GM20431 (cell line): ENCODE measurements around the gene BCL2L13.

Source experiments
- in situ Hi-C: fragments of 300-500 bp; cut with MseI, MboI; formaldehyde crosslinking; loops from one replicate; pipeline ENCODE4 v1.15.0; 2020; ENCODE audit warnings: low sequenced_read_pairs; ENCODE audit not compliant: unreplicated experiment

BCL2L13 gene, protein sequence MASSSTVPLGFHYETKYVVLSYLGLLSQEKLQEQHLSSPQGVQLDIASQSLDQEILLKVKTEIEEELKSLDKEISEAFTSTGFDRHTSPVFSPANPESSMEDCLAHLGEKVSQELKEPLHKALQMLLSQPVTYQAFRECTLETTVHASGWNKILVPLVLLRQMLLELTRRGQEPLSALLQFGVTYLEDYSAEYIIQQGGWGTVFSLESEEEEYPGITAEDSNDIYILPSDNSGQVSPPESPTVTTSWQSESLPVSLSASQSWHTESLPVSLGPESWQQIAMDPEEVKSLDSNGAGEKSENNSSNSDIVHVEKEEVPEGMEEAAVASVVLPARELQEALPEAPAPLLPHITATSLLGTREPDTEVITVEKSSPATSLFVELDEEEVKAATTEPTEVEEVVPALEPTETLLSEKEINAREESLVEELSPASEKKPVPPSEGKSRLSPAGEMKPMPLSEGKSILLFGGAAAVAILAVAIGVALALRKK

GRCh38 chr22:17638432-17639246 is at the start of gene BCL2L13:
BCL2L13 (plus strand) TSS chr22:17638757; CDS start chr22:17655712, 16,955 bp downstream.
- in situ Hi-C loops, result no loop called here

GRCh38 chr22:17589810-17590375 is 48.7 kb upstream of the BCL2L13 start:
- in situ Hi-C loops, result no loop called here

- in situ Hi-C loops, result no loop called here
Observed at GRCh38 chr22:17590586-17590985, 48.0 kb upstream of the BCL2L13 start.

DNA sequence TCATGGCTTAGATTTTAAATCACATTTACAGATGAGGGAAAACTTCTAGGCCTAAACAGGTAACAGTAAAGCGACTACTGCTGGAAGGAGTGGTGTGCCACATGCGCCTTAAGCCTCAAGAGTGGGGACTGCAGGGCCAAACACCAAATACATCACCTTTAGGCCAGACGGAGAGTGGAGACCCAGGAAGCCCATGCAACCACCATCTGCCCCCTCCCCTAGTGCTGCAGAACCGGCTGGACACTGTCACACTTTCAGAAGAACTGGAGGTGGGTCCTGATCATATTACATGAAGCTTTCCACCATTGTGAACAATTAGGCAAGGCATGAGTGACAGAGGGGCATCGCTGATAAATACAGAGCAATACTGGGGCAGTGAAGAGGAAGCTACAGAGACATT is 46.4 kb upstream of the BCL2L13 start:
- in situ Hi-C loops, result no loop called here

DNA sequence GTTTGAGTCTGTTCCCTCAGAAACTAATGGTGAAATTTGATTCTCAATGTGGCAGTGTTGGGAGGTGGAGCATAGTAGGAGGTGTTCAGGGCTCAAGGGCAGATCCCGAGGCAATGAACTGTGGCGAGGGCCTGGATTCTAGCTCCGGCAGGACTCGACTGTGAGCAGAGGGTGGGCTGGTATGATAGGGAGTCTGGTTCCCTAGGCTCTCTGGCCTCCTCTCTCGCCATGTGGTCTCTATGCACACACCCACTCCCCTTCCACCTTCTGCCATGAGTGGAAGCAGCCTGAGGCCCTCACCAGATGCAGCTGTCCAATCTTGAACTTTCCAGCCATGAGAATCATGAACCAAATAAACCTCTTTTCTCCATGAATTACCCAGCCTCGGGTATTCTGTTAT is 42.3 kb upstream of the BCL2L13 start:
- in situ Hi-C loops, result no loop called here

- in situ Hi-C loops, result no loop called here
Observed at GRCh38 chr22:17597217-17597616, 41.3 kb upstream of the BCL2L13 start.

DNA sequence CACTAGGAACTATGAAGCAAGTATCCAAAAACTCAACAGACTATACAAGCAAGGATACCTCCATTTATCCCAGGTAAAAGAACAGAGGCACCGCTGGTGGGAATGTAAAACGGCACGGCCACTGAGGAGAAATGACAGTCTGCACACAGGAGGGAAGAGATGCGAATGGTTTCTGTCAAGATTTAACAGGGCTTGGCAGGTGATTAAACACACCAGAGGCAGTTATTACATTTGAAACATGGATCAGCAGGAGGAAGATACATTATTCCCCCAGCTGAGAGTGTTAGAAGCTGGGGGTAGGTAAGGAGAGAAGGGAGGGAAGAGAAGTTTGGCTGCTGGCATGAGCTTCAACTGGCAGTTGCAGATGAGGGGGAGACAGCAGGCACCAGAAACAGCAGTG is 40.2 kb upstream of the BCL2L13 start:
- in situ Hi-C loops, result no loop called here

DNA sequence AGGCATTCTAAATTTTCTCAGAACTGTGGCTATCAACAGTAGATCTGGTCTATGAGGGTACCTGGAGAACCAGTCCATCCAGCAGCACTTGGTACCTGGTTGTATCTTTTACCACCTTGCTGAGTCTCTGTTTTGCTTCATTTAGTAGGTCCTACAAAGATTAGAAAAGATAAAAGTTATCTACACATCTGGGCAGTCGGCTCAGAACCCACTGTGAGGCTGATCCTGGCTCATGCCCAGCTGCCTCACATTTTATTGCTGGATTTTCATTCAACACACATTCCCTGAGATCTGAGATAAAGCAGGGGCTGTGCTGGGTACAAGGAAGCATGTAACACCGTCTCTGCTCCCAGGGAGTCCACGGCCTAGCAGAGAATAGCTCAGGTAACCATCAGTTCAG is 37.5 kb upstream of the BCL2L13 start:
- in situ Hi-C loops, result no loop called here

- in situ Hi-C loops, result no loop called here
Observed at GRCh38 chr22:17603668-17604067, 34.9 kb upstream of the BCL2L13 start.

DNA sequence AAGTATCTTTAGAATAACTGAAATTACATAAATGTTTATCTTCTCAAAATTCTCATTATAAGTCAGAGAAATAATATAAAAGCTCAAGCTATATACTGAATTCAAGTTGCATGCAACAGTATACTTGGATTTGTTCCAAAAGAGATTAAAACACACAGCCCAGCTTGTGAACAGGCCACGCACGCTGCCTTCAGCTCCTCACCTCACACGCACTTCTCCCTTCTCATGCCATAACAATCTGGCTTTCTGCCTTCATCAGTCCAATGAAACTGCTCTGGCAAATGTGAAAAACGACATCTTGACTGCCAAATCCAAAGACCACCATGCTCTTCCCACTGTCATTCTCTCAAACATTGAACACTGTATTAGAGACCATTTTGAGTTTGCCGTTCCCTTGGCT is 32.1 kb upstream of the BCL2L13 start:
- in situ Hi-C loops, result no loop called here

GRCh38 chr22:17607891-17608521 is 30.6 kb upstream of the BCL2L13 start:
- in situ Hi-C loops, result no loop called here

DNA sequence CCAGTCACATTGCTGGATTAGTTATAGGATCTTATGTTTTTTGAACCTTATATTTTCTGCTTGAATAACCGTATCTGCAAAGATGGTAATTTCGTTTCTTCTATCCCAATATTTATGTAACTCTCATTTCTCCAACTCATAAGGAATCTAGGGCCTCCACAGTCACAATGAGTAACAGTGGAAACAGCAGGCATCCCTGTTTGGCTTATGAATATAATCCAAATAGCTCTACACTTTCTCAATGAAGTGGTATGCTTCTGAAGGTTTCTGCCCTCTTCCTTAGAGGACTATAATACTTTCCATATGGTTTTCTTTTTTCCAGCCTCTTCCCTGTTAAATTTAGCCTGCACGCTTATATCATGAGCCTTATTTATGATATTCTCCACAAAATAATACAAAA is 26.5 kb upstream of the BCL2L13 start:
- in situ Hi-C loops, result no loop called here

GRCh38 chr22:17613280-17613679 is 25.3 kb upstream of the BCL2L13 start:
- in situ Hi-C loops, result no loop called here

DNA sequence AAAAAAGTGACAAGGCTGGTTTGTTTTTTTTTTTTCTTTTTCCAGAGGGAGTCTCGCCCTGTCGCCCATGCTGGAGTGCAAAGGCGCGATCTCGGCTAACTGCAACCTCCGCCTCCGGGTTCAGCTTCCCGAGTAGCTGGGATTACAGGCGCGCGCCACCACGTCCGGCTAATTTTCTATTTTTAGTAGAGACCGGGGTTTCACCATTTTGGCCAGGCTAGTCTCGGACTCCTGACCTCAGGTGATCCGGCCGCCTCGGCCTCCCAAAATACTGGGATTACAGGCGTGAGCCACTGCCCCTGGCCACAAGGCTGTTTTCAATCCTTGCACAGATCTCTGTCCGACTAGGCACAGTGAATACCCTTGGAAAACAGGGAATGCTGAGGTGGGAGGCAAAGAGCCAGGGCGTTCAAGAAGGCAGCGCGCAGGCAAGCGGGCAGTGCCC is 10.6 kb upstream of the BCL2L13 start:
- in situ Hi-C loops, result no loop called here

GRCh38 chr22:17628406-17629172 is 10.0 kb upstream of the BCL2L13 start, which contains the start of gene ATP6V1E1:
ATP6V1E1 (minus strand) TSS chr22:17628749; CDS start chr22:17628635, 114 bp downstream.
- in situ Hi-C loops, result no loop called here

GRCh38 chr22:17629173-17629489 is 9.4 kb upstream of the BCL2L13 start:
- in situ Hi-C loops, result no loop called here

DNA sequence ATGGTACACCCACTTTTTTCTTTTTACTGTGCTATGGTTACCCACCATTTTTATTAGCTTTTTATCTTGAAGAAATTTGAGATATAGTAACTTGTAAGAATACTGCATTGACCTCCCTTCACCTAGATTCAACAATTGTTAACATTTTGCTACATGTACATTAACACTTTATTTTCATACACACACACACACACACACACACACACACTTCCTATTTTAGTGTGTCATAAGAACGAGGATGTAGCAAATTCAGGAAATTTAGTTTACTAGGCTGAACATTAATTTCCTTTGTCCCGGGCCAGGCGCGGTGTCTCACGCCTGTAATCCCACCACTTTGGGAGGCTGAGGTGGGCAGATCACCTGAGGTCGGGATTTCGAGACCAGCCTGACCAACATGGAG is 8.9 kb upstream of the BCL2L13 start:
- in situ Hi-C loops, result no loop called here

DNA sequence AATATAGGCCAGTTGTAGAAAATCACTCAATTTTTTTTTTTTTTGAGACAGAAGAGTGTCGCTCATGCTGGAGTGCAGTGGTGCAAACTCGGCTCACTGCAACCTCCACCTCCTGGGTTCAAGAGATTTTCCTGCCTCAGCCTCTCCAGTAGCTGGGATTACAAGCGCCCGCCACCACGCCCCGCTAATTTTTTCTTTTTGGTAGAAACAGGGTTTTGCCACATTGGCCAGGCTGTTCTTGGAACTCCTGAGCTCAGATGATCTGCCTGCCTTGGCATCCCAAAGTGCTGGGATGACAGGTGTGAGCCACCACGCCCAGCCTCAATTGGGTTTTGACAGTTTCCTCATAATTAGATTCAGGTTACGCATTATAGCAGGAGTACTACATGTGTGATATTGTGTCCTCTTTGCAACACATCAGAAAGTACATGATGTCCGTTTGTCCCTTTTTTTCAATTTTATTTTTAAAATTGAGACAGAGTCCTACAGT is 7.4 kb upstream of the BCL2L13 start:
- in situ Hi-C loops, result no loop called here

- in situ Hi-C loops, result no loop called here
Observed at GRCh38 chr22:17633217-17633997, 5.2 kb upstream of the BCL2L13 start.
